ENCODE measurements around the gene EFCAB6. TPM values are rescaled to one million over a fixed set of nuclear protein-coding genes. Genes with fewer than 3 reads are reported as not detected.

The EFCAB6 gene
- total RNA-seq, 1 donor from 2014 or later = not detected

GRCh38 chr22:43838571-43839307 lies 26.6 kb upstream of the EFCAB6 start:
- H3K36me3 Mint-ChIP-seq (ENCODE audit: low read depth) = no peaks in the 10 kb centered on the region
- H3K27ac Mint-ChIP-seq = no peak overlapping the region
- intact Hi-C loops (cut with micrococcal nuclease) = no loop called here
- DNase-seq (no peak), ATAC-seq (ENCODE audit: low read depth) (no peak)
- POLR2A ChIA-PET = no interaction called here
- H3K4me3 Mint-ChIP-seq = no peak overlapping the region
- H3K9me3 Mint-ChIP-seq = no peaks in the 10 kb centered on the region
- no peak for TF ChIP-seq CTCF (IDR thresholded peaks at IDR 0.05)
- H3K27me3 Mint-ChIP-seq = peaks cover 6% of the 10 kb centered on the region
- CTCF ChIA-PET = no interaction called here
- H3K4me1 Mint-ChIP-seq = no peaks in the 10 kb centered on the region

- no peak for TF ChIP-seq CTCF (IDR thresholded peaks at IDR 0.05)
- Mint-ChIP-seq H3K4me3 (no peak overlapping the region), H3K27me3 (peaks cover 6% of the 10 kb centered on the region), H3K9me3 (no peaks in the 10 kb centered on the region), H3K27ac (no peak overlapping the region), H3K36me3 (ENCODE audit: low read depth) (no peaks in the 10 kb centered on the region), H3K4me1 (no peaks in the 10 kb centered on the region)
- ATAC-seq (ENCODE audit: low read depth) = no peak
- intact Hi-C loops (cut with micrococcal nuclease) = no loop called here
- ChIA-PET POLR2A (no interaction called here), CTCF (no interaction called here)
- no peak for DNase-seq
Observed at GRCh38 chr22:43838161-43838560, 26.1 kb upstream of the EFCAB6 start.

- Mint-ChIP-seq H3K4me3 (no peak overlapping the region), H3K36me3 (ENCODE audit: low read depth) (no peaks in the 10 kb centered on the region), H3K4me1 (no peaks in the 10 kb centered on the region), H3K9me3 (no peaks in the 10 kb centered on the region), H3K27ac (no peak overlapping the region), H3K27me3 (peaks cover 6% of the 10 kb centered on the region)
- ChIA-PET POLR2A (no interaction called here), CTCF (no interaction called here)
- no peak for DNase-seq
- intact Hi-C loops (cut with micrococcal nuclease) = no loop called here
- ATAC-seq (ENCODE audit: low read depth) = no peak
- no peak for TF ChIP-seq CTCF (IDR thresholded peaks at IDR 0.05)
Observed at GRCh38 chr22:43837666-43838065, 25.6 kb upstream of the EFCAB6 start.

- no peak overlapping the region for H3K27ac Mint-ChIP-seq
- no peak for TF ChIP-seq CTCF (IDR thresholded peaks at IDR 0.05)
- DNase-seq (no peak), ATAC-seq (ENCODE audit: low read depth) (no peak)
- peaks cover 6% of the 10 kb centered on the region for H3K27me3 Mint-ChIP-seq
- intact Hi-C loops (cut with micrococcal nuclease) = no loop called here
- POLR2A ChIA-PET = no interaction called here
- no peaks in the 10 kb centered on the region for H3K9me3 Mint-ChIP-seq
- H3K4me3 Mint-ChIP-seq = no peak overlapping the region
- H3K4me1 Mint-ChIP-seq = no peaks in the 10 kb centered on the region
- CTCF ChIA-PET = no interaction called here
- H3K36me3 Mint-ChIP-seq (ENCODE audit: low read depth) = no peaks in the 10 kb centered on the region
Observed at GRCh38 chr22:43835736-43836135, 23.6 kb upstream of the EFCAB6 start.

GRCh38 chr22:43835166-43835565 lies 23.1 kb upstream of the EFCAB6 start:
- no peaks in the 10 kb centered on the region for H3K36me3 Mint-ChIP-seq (ENCODE audit: low read depth)
- CTCF ChIA-PET = no interaction called here
- H3K4me1 Mint-ChIP-seq = no peaks in the 10 kb centered on the region
- POLR2A ChIA-PET = no interaction called here
- H3K9me3 Mint-ChIP-seq = no peaks in the 10 kb centered on the region
- no peak for DNase-seq
- intact Hi-C loops (cut with micrococcal nuclease) = no loop called here
- TF ChIP-seq CTCF (IDR thresholded peaks at IDR 0.05) = no peak
- no peak overlapping the region for H3K27ac Mint-ChIP-seq
- H3K4me3 Mint-ChIP-seq = no peak overlapping the region
- no peak for ATAC-seq (ENCODE audit: low read depth)
- H3K27me3 Mint-ChIP-seq = peaks cover 6% of the 10 kb centered on the region
